GM18508 (cell line): ENCODE data around the gene ABCC3.
"Not testable (repeated sequence)": the region's sequence is repeated elsewhere in the genome, so short reads cannot be mapped to it uniquely, and the experiment has no call there.

Source experiments
- ATAC-seq: cut with Tn5 transposase; IDR thresholded peaks from one replicate; pipeline ENCODE4 v1.9.1; 2021; ENCODE audit warnings: moderate number of reproducible peaks; ENCODE audit not compliant: insufficient read depth, unreplicated experiment

ABCC3 gene

GRCh38 chr17:50724622-50725021, 89.9 kb downstream of the ABCC3 start:
- not testable (repeated sequence) for ATAC-seq

GRCh38 chr17:50725769-50726655, 91.3 kb downstream of the ABCC3 start:
- ATAC-seq, result no peak

GRCh38 chr17:50728112-50728429, 93.4 kb downstream of the ABCC3 start:
- no peak for ATAC-seq

GRCh38 chr17:50728881-50729765, 94.4 kb downstream of the ABCC3 start:
- no peak for ATAC-seq

GRCh38 chr17:50731575-50732460, 97.1 kb downstream of the ABCC3 start:
- no peak for ATAC-seq

- ATAC-seq, result no peak
These were observed 100.6 kb downstream of the ABCC3 start for GRCh38 chr17:50735287-50735686.

- no peak for ATAC-seq
These were observed 102.5 kb downstream of the ABCC3 start for GRCh38 chr17:50737118-50737698.

- no peak for ATAC-seq
These were observed 104.4 kb downstream of the ABCC3 start for GRCh38 chr17:50739098-50739497.
